Retina (tissue), 1 donor: ENCODE data around the gene PRDM2.

Source experiments
- DNase-seq: peaks from one replicate; pipeline ENCODE4 v3.0.0-alpha.2; 2016

The PRDM2 gene

DNA sequence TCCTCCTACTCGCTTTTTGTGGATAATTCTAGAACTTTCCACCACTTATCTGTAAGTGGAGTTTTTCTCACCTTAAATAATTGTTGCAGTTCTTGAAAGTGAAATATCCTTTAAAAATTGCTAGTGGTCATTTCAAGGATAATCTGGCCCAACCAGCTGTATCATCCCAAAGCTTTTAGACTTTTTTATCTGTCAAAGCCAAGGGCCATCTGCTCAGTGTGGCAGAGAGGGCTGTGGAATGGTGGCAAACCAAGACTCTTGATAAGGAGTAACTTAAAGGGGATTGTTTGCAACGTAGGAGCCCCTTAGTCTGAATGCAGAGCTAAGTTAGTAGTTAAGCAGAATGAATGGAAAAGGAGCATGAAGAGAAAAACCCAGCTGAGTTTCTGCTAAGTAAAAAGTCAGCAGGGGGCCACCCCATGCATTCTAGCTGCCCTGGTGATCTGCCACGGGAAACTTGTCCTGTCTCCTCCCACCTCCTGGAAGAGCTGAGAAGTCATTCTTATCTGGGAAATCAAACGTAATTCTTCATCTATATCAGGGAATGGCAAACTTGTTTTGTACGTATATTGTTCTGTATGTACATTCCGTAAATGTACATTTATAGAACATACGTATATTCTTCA, 169.3 kb downstream of the PRDM2 start:
- no peak for DNase-seq

DNA sequence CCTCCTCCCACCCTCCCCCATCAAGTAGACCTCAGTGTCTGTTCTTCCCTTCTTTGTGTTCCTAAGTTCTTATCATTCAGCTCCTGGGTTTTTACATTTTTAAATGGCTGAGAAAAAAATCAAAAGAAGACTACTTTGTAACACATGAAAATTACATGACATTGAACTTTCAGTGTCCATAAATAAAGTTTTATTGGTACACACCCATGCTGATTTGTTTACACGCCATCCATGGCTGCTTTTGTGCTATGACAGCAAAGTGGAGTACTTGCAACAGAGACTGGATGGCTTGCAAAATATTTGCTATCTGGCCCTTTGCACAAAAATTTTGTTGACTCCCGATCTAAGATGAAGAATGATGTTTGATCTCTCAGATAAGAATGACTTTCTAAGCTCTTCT, 171.4 kb downstream of the PRDM2 start:
- no peak for DNase-seq

DNA sequence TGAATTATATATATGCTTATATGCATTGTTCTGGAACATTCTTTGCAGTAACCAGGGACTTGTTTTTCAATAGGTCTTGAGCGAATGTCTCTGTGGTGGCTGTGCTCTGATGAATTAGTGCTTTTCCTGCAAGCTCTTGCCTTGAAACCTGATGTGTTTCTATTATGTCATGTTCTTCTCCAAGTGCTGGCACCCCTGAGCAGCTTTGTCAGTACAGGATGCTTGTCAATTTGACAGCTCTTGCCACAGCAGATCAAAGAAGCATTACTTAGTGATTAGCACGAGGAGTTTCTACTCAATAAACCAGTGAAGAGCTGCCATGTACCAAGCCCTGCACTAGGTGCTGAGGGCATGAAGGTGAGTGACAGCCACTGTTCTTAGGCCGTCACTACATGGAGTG, 171.9 kb downstream of the PRDM2 start:
- no peak for DNase-seq

DNA sequence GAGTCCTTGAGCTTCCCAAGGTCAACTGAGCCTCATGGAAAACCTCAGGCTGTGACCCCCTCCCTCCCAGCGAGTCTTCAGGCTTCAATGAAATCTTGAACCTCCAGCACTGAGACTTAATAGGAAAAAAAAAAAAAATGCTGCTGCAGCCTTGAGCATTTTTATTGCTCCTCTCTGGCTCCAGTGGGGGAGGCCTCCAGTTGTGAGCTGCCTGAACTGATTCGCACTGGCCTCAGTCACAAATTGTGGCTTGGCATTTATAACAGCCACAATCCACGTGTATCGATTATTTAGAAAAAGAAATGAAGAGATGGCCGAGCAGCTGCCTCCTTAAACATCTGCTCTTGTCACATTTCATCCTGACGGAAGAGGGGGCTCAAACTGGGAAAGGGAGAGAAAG, 173.0 kb downstream of the PRDM2 start:
- no peak for DNase-seq
